CD4-positive, alpha-beta T cell treated with Interleukin-2 at 100 ng/mL for 4 hours (primary cell): ENCODE results near the gene TRPM4.

ENCODE experiments used
- DNase-seq: peaks from one replicate; pipeline ENCODE4 v3.0.0-alpha.2; 2020; ENCODE audit warnings: low spot score

Gene TRPM4

DNA sequence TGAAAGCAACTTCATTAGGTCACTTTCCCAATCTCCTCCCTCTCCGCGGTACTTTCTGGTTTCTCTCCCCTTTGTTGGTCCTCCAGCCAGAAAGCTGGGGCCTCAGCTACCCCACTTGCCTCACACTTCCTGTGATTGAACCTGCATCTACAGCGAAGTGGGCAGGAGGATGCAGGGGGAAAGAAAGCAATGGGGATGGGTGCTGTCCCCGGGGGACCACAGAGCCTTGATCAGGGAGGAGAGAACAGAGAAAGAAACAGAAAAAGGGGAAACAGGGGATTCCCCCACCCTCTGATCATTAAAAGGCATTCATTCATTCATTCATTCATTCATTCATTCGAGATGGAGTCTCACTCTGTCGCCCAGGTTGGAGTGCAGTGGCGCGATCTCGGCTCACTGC lies 74.2 kb downstream of the TRPM4 start:
- DNase-seq, result no peak

DNA sequence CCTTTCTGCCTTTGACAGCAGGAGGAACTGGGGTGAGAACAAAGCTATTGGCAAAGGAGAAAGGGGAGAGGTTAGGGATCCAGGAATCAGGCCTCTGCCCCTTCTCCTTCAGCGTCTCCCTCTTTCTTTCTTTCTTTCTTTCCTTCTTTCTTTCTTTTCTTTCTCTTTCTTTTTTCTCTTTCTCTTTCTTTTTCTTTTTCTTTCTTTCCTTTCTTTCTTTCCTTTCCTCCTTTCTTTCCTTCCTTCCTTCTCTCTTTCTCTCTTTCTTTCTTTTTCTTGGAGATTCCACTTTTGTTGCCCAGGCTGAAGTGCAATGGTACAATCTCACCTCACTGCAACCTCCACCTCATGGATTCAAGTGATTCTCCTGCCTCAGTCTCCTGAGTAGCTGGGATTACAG lies 75.6 kb downstream of the TRPM4 start:
- no peak for DNase-seq

DNA sequence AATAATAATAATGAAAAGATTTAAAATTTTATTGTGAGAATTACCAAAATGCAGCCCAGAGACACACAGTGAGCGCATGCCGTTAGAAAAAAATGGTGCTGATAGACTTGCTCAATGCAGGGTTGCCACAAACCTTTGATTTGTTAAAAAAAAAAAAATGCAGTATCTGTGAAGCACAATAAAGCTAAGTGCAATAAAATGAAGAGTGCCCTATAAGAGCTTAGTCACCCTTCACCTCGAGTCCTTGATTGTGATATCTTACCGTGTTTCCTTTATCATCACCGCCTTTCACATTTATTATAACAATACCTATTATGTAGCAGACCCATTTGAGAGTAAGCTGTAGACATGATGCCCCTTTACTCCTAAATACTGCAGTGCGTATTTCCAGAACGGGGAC lies 84.2 kb downstream of the TRPM4 start:
- no peak for DNase-seq

DNA sequence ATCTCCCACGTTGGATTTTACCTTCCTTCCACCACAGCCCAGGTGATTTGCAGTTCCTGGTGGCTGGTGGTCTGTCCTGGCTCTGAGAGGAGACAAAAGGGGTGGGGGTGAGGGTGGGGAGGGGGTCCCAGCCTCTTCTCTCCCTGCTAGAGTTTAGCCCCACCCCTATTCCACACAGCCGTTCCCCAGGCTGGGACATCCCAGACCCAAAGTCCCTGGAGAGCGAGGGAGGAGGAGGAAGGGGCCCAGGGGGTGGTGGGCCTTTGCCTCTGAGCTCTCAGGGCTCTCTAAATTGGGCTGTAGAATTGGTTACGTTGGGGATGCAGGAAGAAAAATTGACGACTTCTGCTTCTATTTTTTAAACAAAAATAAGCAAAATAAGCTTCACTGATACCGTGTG lies 85.5 kb downstream of the TRPM4 start:
- DNase-seq, result no peak

DNA sequence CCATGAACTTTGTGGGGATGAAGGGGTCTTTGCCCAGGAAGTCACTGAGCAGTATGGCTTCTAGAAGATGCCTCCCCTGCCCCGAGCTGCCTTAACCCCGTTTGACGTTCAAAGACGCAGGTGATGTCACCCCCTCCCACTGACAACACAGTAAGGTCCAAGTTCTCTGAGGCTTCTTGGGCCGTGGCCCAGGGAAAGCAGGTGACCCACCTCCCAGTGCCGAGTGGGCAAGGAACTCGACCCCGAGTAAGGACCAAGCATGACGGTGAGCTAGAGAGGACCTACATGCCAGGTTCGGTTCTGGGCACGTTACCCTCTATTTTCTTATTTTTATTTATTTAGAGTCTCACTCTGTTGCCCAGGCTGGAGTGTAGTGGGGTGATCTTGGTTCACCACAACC lies 86.1 kb downstream of the TRPM4 start:
- no peak for DNase-seq

DNA sequence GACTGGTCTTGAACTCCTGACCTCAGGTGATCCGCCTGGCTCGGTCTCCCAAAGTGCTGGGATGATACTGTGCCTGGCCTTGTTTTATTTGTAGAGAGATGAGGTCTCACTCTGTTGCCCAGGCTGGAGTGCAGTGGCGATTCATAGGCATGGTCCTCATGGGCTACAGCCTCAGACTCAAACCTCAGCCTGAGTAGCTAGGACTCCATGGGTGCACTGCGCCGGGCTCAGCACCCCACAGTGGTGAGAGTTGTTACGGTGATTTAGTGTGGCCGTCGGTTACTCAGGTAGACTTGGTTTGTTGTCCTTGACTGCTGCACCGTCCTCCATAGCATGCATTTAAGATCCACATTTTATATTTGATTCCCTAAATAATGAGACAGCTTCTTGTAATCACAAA lies 86.7 kb downstream of the TRPM4 start:
- DNase-seq, result no peak

DNA sequence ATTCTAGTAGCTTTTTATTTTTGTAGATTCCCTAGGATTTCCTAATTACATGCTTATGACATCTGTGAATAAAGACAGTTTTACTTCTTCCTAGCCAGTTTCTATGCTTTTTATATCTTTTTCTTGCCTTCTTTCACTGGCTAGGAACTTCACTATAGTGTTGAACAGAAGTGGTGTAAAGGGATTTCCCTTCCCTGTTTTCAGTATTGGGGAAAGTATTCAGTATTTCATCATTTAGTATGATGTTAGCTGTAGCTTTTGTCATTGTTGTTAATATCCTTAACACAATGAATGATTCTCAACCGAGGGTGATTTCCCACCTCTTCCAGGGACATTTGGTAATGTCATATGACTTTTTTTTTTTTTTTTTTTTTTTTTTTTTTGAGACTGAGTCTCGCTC lies 90.1 kb downstream of the TRPM4 start:
- no peak for DNase-seq

DNA sequence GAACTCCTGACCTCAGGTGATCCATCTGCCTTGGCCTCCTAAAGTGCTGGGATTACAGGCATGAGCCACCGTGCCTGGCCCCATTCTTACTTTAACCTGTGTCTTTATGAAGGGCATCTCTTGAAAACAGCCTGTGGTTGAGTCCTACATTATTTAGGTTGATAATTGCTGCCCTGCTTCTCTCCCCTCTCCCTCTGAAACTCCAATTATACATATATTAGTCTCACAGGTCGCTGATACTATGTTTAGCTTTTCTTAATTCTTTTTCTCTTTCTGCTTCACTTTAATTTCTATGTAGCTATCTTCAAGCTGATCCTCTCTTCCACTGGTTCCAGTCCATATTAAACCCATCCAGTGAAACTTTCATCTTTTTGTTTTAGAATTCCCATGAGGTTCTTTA lies 92.3 kb downstream of the TRPM4 start:
- DNase-seq, result no peak

DNA sequence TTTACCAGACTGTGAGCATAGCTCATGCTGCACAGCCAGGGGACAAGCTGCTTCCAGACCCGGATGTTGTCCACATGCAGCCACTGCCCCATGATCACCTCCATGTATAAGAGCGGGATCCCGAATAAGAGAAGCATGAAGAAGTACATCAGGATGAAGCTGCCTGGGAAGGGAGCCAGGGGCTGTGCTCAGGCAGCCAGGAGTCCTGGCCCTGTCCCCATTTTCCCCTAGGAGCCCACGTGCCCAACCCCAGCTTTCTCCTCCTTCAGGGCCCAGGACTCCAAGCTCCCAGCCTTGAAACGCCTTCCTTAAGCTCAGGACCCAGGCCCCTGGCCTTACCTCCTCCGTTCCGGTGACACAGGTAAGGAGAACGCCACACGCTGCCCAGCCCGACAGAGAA lies 98.1 kb downstream of the TRPM4 start:
- DNase-seq, result no peak

DNA sequence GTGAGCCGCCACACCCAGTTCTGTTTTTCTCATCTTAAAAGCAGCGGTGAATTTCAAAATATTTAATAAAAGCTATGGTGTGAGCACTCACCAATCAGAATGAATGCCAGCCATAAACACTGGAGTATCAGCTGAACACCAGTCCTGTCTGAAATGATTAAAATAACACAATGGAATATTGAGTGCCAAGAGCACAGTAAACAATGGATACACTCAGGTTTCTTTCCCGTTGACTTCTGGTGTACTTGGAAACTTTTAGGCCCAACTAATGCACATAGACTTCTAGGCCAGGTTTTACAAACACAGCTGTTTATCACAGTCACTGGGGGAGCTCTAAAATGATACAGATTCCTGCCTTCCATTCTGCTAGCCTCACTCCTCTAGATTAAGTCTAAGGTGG lies 99.1 kb downstream of the TRPM4 start:
- DNase-seq, result no peak
